HL-60/S4 treated with retinoic acid at 250 ng/mL for 4 days and 3 days (cell line): ENCODE data around the gene ORMDL3.
"Not testable (repeated sequence)": the region's sequence is repeated elsewhere in the genome, so short reads cannot be mapped to it uniquely, and the experiment has no call there.

ENCODE experiments used
- in situ Hi-C: fragments of 300-500 bp; cut with MboI; formaldehyde crosslinking; loops from 2 replicates; pipeline ENCODE4 v1.7.0; 2022; ENCODE audit warnings: low sequenced_read_pairs

The ORMDL3 gene

GRCh38 chr17:39950871-39951348 is 23.5 kb upstream of the ORMDL3 start:
- in situ Hi-C loops, result no loop called here

DNA sequence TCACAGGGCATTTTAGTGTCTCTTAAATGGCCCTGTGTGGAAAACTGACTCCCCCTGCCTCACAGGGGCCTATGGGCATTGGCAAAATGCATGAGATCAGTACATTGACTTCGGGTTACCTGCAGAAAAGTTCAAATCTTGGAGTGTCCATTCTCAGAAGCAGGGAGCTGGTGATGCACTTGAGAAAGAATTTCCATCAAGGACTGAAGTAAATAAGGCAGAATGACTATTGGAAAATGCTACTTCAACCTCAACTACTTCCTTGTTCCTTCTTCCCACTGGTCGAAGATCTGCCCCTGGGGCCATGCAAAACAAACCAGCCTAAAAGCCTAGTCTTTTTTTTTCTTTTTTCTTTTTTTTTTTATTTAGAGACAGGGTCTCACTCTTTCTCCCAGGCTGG is 21.6 kb upstream of the ORMDL3 start:
- in situ Hi-C loops, result no loop called here

DNA sequence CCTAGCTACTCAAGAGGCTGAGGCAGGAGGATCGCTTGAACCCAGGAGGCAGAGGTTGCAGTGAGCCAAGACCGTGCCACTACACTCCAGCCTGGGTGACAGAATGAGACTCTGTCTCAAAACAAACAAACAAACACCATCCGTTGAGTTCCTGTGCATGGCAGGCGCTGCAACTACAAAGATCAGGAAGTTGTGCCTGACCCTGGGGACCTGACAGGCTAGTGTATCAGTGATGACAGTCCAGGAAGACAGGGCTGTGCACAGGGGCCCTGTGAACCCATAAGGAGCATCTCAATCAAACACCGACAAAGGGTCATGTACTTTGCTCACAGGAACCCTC is 21.1 kb upstream of the ORMDL3 start:
- in situ Hi-C loops, result not testable (repeated sequence)

- in situ Hi-C loops, result no loop called here
These were observed 19.3 kb upstream of the ORMDL3 start for GRCh38 chr17:39946551-39947330.

GRCh38 chr17:39944393-39944711 is 17.0 kb upstream of the ORMDL3 start:
- in situ Hi-C loops, result no loop called here

GRCh38 chr17:39943702-39944392 is 16.4 kb upstream of the ORMDL3 start:
- in situ Hi-C loops, result no loop called here

- in situ Hi-C loops, result no loop called here
These were observed 12.4 kb upstream of the ORMDL3 start for GRCh38 chr17:39939588-39940419.

- in situ Hi-C loops, result no loop called here
These were observed 11.7 kb upstream of the ORMDL3 start for GRCh38 chr17:39939106-39939505.

DNA sequence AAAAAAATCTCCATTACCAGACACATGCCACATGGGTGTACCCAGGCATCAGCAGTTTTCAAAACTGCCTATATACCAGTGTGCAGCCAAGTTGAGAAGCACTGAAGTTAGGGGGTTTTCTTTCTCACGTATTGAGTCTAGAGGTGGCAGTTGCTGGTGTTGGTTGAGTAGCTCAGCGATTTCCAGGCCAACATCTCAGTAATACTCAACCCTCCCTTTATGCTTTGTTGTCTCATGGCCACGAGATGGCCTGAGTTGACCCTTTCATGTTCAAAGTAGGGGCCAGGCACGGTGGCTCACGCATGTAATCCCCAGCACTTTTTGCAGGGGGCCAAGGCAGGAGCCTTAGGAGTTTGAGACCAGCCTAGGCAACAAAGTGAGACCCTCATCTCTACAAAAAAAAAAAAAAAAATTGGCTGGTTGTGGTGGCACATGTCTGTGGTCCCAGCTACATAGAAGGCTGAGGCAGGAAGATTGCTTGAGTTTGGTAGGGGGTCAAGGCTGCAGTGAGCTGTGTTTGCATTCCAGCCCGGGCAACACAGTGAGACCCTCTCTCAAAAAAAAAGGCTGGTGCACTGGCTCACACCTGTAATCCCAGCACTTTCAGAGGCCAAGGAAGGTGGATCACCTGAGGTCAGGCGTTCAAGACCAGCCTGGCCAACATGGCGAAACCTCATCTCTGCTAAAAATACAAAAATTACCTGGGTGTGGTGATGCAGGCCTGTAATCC is 10.9 kb upstream of the ORMDL3 start:
- in situ Hi-C loops, result no loop called here

GRCh38 chr17:39937447-39937846 is 10.0 kb upstream of the ORMDL3 start:
- in situ Hi-C loops, result no loop called here

DNA sequence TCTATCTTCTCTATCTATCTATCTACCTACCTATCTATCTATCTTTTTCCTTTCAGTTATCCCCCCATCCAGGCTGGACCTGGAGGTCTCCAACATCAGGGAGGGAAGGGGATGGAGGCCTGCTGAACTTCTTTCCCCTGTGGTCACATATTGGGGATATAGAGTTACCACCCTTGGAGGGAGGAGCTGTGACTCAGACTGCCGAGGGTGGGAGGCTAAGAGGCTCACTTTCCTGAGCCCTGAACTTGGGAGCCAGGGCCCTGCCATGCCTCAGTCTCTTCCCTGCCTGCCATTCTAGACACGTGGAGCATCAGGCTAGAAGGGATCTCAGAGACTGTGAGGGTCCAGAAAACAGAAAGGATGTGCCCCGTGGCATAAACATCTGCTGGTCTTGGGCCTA is 8.5 kb upstream of the ORMDL3 start:
- in situ Hi-C loops, result no loop called here

DNA sequence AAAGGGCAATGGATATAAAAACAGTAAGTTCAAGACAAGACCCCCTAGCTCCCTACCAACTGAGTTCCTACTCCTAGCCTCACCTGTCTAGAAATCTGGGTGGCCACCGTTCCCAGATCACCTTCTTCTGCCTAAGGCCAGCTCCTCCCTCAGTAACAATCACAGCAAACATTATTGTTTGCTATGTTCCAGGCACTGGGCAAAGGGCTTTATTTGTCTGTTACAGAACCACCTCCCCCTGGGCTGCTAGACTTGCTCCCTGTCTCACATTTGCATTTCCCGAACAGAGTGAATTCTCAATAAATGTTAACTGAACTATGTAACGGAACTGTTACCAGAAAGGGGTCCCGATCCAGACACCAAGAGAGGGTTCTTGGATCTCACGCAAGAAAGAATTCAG is 6.9 kb upstream of the ORMDL3 start:
- in situ Hi-C loops, result no loop called here

- in situ Hi-C loops, result no loop called here
These were observed 6.5 kb upstream of the ORMDL3 start for GRCh38 chr17:39933912-39934311.

- in situ Hi-C loops, result no loop called here
These were observed 2.4 kb upstream of the ORMDL3 start for GRCh38 chr17:39929646-39930407.

DNA sequence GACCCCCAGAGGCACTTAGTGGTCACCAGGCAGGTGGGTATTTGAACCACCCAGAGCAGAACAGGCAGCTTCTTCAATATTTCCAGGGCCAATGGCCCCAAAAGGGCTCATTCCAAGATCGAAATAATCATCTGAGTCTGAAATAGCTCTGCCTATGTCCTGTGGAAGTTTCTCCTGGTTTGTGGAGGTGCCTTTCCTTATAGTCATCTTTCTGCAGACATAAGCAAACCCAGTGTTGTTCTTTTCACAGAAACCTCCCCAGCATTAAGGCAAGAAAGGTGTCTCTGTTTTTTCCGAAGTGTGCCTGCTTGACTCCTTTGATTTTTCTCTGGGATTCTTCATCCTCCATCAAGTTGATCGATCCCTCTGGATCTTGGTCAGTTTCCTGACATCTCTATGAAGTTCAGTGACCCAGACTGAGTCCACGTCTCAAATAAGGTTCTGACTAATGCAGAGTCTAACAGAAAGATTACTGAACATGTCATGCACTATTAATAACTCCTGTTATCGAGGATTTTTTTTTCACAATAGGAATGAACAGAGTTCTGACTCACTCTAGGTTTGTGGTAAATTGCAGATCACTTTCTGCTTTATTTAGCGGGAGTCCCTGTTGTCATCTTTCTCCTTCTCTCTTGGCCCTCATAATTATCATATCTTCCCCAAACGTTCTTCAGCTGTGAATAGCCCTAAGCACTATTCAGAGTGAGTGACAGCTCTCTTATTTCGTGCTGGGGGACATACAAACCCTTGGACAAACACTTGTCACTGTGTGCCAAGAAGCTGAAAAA is 1.7 kb upstream of the ORMDL3 start:
- in situ Hi-C loops, result no loop called here

- in situ Hi-C loops, result no loop called here
These were observed 792 bp upstream of the ORMDL3 start for GRCh38 chr17:39927929-39928857.

DNA sequence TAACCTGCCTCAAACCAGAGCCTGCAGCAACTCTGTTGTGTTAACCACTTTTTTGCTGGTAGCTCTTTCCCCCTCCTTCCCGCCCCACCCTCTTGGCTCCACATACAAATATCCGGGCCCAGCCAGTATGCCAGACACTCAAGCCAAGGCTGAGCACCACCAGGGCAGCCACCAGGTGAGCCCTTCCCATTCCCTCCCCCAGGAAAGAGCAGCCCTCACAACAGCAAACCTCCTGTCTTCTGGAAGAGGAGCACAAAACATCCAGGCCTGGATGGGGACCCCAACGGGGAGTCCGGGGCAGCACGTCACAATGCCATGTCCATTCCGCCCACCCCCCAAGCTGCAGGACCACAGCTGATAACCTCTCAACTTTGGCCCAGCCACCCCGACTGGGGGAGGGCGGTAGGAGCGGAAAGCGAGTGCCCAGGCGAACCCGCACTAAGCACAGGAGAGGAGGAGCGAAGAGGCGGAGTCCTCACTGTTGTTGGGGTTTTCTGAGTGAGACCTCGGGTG is 757 bp downstream of the ORMDL3 start:
- in situ Hi-C loops, result no loop called here

- in situ Hi-C loops, result no loop called here
These were observed 1.2 kb downstream of the ORMDL3 start for GRCh38 chr17:39926135-39926587.
